OCI-LY7 (cell line): Measurements from ENCODE around the gene CLSTN2. TPM values are rescaled to one million over a fixed set of nuclear protein-coding genes. Genes with fewer than 3 reads are reported as not detected.

Experiments used
- BruUV-seq: library from RNA; stranded (reverse); fragments of 400-500 nt; replicated peaks from 2 replicates; lab custom pipeline; 2021; lab: Mats Ljungman, UMichigan
- CTCF ChIA-PET: fragments of 300-600 bp; sonication (Branson Sonifier 250); formaldehyde crosslinking; loops from one replicate; lab custom pipeline; 2022; ENCODE audit warnings: antibody characterized with exemption; ENCODE audit not compliant: unreplicated experiment; lab: Charles Lee
- POLR2A ChIA-PET: fragments of 300-600 bp; sonication (Branson Sonifier 250); formaldehyde crosslinking; loops from one replicate; lab custom pipeline; 2022; ENCODE audit warnings: antibody characterized with exemption; lab: Charles Lee
- DNase-seq: peaks from one replicate; pipeline ENCODE4 v3.0.0-alpha.2; 2015; ENCODE audit warnings: low spot score
- H2AFZ ChIP-seq: fragments of 200-600 bp; sonication (generic), shearing (Covaris generic); 2 replicates; pipeline ENCODE4 v1.6.1; 2014; ENCODE audit warnings: mild to moderate bottlenecking, antibody characterized with exemption, low read length, moderate library complexity
- H3K27ac ChIP-seq: fragments of 200-600 bp; sonication (generic); 2 replicates; pipeline ENCODE4 v1.5.1; 2014; ENCODE audit warnings: mixed run types, low read depth, mild to moderate bottlenecking, moderate library complexity, low read length, inconsistent platforms; ENCODE audit not compliant: poor library complexity, severe bottlenecking
- H3K36me3 ChIP-seq: fragments of 200-600 bp; sonication (generic); 2 replicates; pipeline ENCODE4 v1.6.1; 2014; ENCODE audit warnings: mild to moderate bottlenecking, antibody characterized with exemption, low read length, moderate library complexity, mixed read lengths; ENCODE audit not compliant: insufficient read depth
- H3K4me1 ChIP-seq: fragments of 200-600 bp; sonication (generic); 2 replicates; pipeline ENCODE4 v1.5.1; 2014; ENCODE audit warnings: mild to moderate bottlenecking, low read length; ENCODE audit not compliant: insufficient read depth, poor library complexity, severe bottlenecking
- H3K4me2 ChIP-seq: fragments of 200-600 bp; sonication (generic); 2 replicates; pipeline ENCODE4 v1.6.1; 2014; ENCODE audit warnings: mild to moderate bottlenecking, low read length
- H3K4me3 ChIP-seq: fragments of 200-600 bp; sonication (generic); 2 replicates; pipeline ENCODE4 v1.5.1; 2014; ENCODE audit warnings: mild to moderate bottlenecking, low read depth, low read length; ENCODE audit not compliant: poor library complexity, severe bottlenecking
- H3K79me2 ChIP-seq: fragments of 200-600 bp; sonication (generic); 2 replicates; pipeline ENCODE4 v1.6.1; 2016; ENCODE audit warnings: low read depth, mild to moderate bottlenecking, low read length, moderate library complexity, mixed read lengths; ENCODE audit not compliant: insufficient read depth
- H3K9me2 ChIP-seq: fragments of 200-600 bp; sonication (generic); 2 replicates; pipeline ENCODE4 v1.6.1; 2016; ENCODE audit warnings: mild to moderate bottlenecking, low read length, mixed read lengths; ENCODE audit not compliant: insufficient read depth
- H3K9me3 ChIP-seq: fragments of 200-600 bp; sonication (generic); 2 replicates; pipeline ENCODE4 v1.6.1; 2014; ENCODE audit warnings: mild to moderate bottlenecking, mixed run types, low read length, mixed read lengths
- H4K20me1 ChIP-seq: fragments of 200-600 bp; sonication (generic); 2 replicates; pipeline ENCODE4 v1.6.1; 2014; ENCODE audit warnings: mild to moderate bottlenecking, antibody characterized with exemption, low read length, moderate library complexity, mixed read lengths; ENCODE audit not compliant: insufficient read depth
- CTCF ChIP-seq: fragments of 200-600 bp; sonication (generic); conservative IDR thresholded peaks from 2 replicates; pipeline ENCODE4 v1.5.1; 2014; ENCODE audit warnings: mild to moderate bottlenecking, antibody characterized with exemption, low read length, moderate library complexity, mixed read lengths
- EZH2phosphoT487 ChIP-seq: fragments of 200-600 bp; sonication (generic); IDR thresholded peaks from 2 replicates; pipeline ENCODE4 v1.6.1; 2018; ENCODE audit warnings: low read depth, borderline replicate concordance, mild to moderate bottlenecking, mixed run types, antibody characterized with exemption, low read length, moderate library complexity, mixed read lengths
- intact Hi-C: fragments of 100-400 bp; cut with micrococcal nuclease; formaldehyde crosslinking; loops from one replicate; pipeline ENCODE4 v1.10.0; 2022; ENCODE audit not compliant: unreplicated experiment
- total RNA-seq, 2 experiments: library from RNA; depleted of rRNA in 1 of 2; stranded (reverse); fragments of >200 nt in 1 of 2; shearing (Covaris generic) in 1 of 2; gene quantifications; 2 replicates each; pipeline ENCODE4 v1.2.3, GENCODE V29; 2014 to 2022

CLSTN2 gene
- total RNA-seq, 2 experiments from 2014 or later, result not detected

DNA sequence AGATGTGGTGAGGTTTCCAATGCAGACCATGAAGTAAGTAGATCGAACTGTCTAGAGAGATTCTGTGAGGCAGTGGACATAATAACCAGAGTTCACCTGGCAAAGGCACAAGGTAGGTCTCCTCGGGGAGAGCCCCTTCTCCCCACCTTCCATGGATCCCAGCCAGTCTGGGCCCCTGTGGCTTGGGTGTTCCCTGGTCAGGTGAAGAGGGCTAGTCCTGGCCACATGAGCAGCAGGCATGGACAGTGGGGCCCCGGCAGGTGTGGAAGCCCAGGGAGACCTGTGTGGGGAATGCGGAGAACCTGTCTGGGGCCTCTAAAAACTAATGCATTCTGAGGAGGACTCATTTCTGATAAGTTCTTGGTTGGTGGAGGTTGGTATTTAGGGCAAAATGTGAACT is 501.4 kb downstream of the CLSTN2 start:
- CTCF ChIA-PET, result no interaction called here
- POLR2A ChIA-PET, result interaction anchor here (0.7 kb wide), 1 partner anchor 209 kb away, joined by 3 read pairs; no protein-coding TSS in a partner anchor
- H3K4me3 ChIP-seq, result no peak overlapping the region
- H2AFZ ChIP-seq, result no peak overlapping the region
- H3K79me2 ChIP-seq, result no peaks in the 10 kb centered on the region
- TF ChIP-seq CTCF, result no peak
- TF ChIP-seq EZH2phosphoT487, result no peak
- BruUV-seq, result no TSS peak
- no peak overlapping the region for H3K27ac ChIP-seq
- H3K4me1 ChIP-seq, result no peaks in the 10 kb centered on the region
- intact Hi-C loops, result no loop called here
- DNase-seq, result no peak
- H3K4me2 ChIP-seq, result no peak overlapping the region
- H3K9me2 ChIP-seq, result no peaks in the 10 kb centered on the region
- no peaks in the 10 kb centered on the region for H3K9me3 ChIP-seq
- no peaks in the 10 kb centered on the region for H3K36me3 ChIP-seq
- H4K20me1 ChIP-seq, result no peaks in the 10 kb centered on the region; the same call in 1 of the 2 replicates

- ChIA-PET POLR2A (no interaction called here), CTCF (no interaction called here)
- Histone ChIP-seq H3K4me3 (no peak overlapping the region), H3K79me2 (no peaks in the 10 kb centered on the region), H3K9me2 (no peaks in the 10 kb centered on the region), H3K27ac (no peak overlapping the region), H4K20me1 (no peaks in the 10 kb centered on the region; the same call in 1 of the 2 replicates), H3K4me1 (no peaks in the 10 kb centered on the region), H3K36me3 (no peaks in the 10 kb centered on the region), H2AFZ (no peak overlapping the region), H3K4me2 (no peak overlapping the region), H3K9me3 (no peaks in the 10 kb centered on the region)
- DNase-seq, result no peak
- BruUV-seq, result no TSS peak
- TF ChIP-seq CTCF, result no peak
- TF ChIP-seq EZH2phosphoT487, result no peak
- intact Hi-C loops, result no loop called here
Observed at GRCh38 chr3:140438736-140439470, 503.9 kb downstream of the CLSTN2 start.

- Histone ChIP-seq H3K27ac (no peak overlapping the region), H3K9me2 (no peaks in the 10 kb centered on the region), H4K20me1 (no peaks in the 10 kb centered on the region; the same call in 1 of the 2 replicates), H3K4me1 (no peaks in the 10 kb centered on the region), H3K4me3 (no peak overlapping the region), H3K36me3 (no peaks in the 10 kb centered on the region), H3K9me3 (no peaks in the 10 kb centered on the region), H3K79me2 (no peaks in the 10 kb centered on the region), H2AFZ (no peak overlapping the region), H3K4me2 (no peak overlapping the region)
- ChIA-PET POLR2A (no interaction called here), CTCF (no interaction called here)
- BruUV-seq, result no TSS peak
- intact Hi-C loops, result no loop called here
- TF ChIP-seq EZH2phosphoT487, result no peak
- DNase-seq, result no peak
Observed at GRCh38 chr3:140439527-140439926, 504.5 kb downstream of the CLSTN2 start.
